HepG2 (cell line): ENCODE results near the gene MGST1. TPM values are rescaled to one million over a fixed set of nuclear protein-coding genes. Genes with fewer than 3 reads are reported as not detected.

Experiments
- BORCS8-MEF2B ChIP-seq: sonication (generic); formaldehyde crosslinking; IDR thresholded peaks from 2 replicates; pipeline ENCODE4 v1.8.0; 2022; ENCODE audit warnings: mild to moderate bottlenecking, missing genetic modification reagents
- EED ChIP-seq: sonication (generic); formaldehyde crosslinking; IDR thresholded peaks from 2 replicates; pipeline ENCODE4 v1.5.0; 2020; ENCODE audit warnings: mild to moderate bottlenecking, missing genetic modification reagents
- GABPB1 ChIP-seq: IDR thresholded peaks from 2 replicates; pipeline ENCODE4 v1.6.1; 2016; ENCODE audit warnings: mild to moderate bottlenecking, missing genetic modification reagents, moderate library complexity, missing compliant biosample characterization
- NFIC ChIP-seq: IDR thresholded peaks from 2 replicates; pipeline ENCODE4 v1.6.1; 2012; ENCODE audit warnings: mild to moderate bottlenecking, low read length, inconsistent platforms
- SNRNP70 ChIP-seq: fragments of 200-400 bp; formaldehyde crosslinking; IDR thresholded peaks from 2 replicates; pipeline ENCODE4 v1.6.1; 2017; ENCODE audit warnings: mild to moderate bottlenecking, low read depth, low read length, moderate library complexity
- TFDP2 ChIP-seq: sonication (generic); formaldehyde crosslinking; IDR thresholded peaks from 2 replicates; pipeline ENCODE4 v1.4.0; 2020; ENCODE audit warnings: missing genetic modification reagents
- polyA plus RNA-seq, 8 experiments: library from polyadenylated mRNA; depleted of rRNA in 3 of 8; stranded (reverse) in 7 of 8; unstranded in 1 of 8; fragments of >200 nt; fragmentation: Illumina TruSeq in 4 of 8; extraction: Trizol in 4 of 8; gene quantifications; 2 replicates each; pipeline versions ENCODE4 v1.2.1 to v1.2.3, GENCODE V29; 2011 to 2016; ENCODE audit warnings: low read depth in 4 of 8, missing spikeins in 1 of 8, mixed read lengths in 1 of 8; ENCODE audit not compliant: insufficient read depth in 1 of 8
- total RNA-seq, 5 experiments: library from RNA; depleted of rRNA; stranded (reverse); fragments of >200 nt; fragmentation: Illumina TruSeq; extraction: Trizol; gene quantifications; 2 replicates each; pipeline ENCODE4 v1.2.3, GENCODE V29; 2016; ENCODE audit warnings: low read depth in 1 of 5
- TF ChIP-seq, protein P1 (sequence below): sonication (generic); formaldehyde crosslinking; conservative IDR thresholded peaks from 2 replicates; pipeline ENCODE4 v1.4.0; 2020; ENCODE audit warnings: mild to moderate bottlenecking, missing genetic modification reagents, moderate library complexity
- TF ChIP-seq, protein P2 (sequence below), 2 experiments: sonication (generic) in 1 of 2; formaldehyde crosslinking in 1 of 2; IDR thresholded peaks; 2 replicates each; pipeline versions ENCODE4 v1.5.1 to v1.6.1; 2011 to 2020; ENCODE audit warnings: borderline replicate concordance in 1 of 2, low read depth in 1 of 2, low read length in 1 of 2, mild to moderate bottlenecking in 1 of 2, missing genetic modification reagents in 1 of 2, moderate library complexity in 1 of 2
- TF ChIP-seq, protein P3 (sequence below): IDR thresholded peaks from 2 replicates; pipeline ENCODE4 v1.4.0; 2020; ENCODE audit warnings: mild to moderate bottlenecking, missing genetic modification reagents
- TF ChIP-seq, protein P4 (sequence below): sonication (generic); formaldehyde crosslinking; IDR thresholded peaks from 2 replicates; pipeline ENCODE4 v1.8.1; 2023; ENCODE audit warnings: mild to moderate bottlenecking, missing genetic modification reagents, borderline replicate concordance

Gene MGST1
- total and polyA plus RNA-seq, 2 of the 13 experiments (the other 11 are each of a cell fraction or from before 2014, with no cell fraction given): 119 to 152 TPM

GRCh38 chr12:16347391-16348298, at the start of gene MGST1 (continued):
- peak; percentile 66; the same call in 1 of the 2 replicates for TF ChIP-seq GABPB1 (CRISPR knock-in tag)
- TF ChIP-seq, protein P1, sequence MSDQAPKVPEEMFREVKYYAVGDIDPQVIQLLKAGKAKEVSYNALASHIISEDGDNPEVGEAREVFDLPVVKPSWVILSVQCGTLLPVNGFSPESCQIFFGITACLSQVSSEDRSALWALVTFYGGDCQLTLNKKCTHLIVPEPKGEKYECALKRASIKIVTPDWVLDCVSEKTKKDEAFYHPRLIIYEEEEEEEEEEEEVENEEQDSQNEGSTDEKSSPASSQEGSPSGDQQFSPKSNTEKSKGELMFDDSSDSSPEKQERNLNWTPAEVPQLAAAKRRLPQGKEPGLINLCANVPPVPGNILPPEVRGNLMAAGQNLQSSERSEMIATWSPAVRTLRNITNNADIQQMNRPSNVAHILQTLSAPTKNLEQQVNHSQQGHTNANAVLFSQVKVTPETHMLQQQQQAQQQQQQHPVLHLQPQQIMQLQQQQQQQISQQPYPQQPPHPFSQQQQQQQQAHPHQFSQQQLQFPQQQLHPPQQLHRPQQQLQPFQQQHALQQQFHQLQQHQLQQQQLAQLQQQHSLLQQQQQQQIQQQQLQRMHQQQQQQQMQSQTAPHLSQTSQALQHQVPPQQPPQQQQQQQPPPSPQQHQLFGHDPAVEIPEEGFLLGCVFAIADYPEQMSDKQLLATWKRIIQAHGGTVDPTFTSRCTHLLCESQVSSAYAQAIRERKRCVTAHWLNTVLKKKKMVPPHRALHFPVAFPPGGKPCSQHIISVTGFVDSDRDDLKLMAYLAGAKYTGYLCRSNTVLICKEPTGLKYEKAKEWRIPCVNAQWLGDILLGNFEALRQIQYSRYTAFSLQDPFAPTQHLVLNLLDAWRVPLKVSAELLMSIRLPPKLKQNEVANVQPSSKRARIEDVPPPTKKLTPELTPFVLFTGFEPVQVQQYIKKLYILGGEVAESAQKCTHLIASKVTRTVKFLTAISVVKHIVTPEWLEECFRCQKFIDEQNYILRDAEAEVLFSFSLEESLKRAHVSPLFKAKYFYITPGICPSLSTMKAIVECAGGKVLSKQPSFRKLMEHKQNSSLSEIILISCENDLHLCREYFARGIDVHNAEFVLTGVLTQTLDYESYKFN (CRISPR knock-in tag): no peak
- TF ChIP-seq, protein P2, sequence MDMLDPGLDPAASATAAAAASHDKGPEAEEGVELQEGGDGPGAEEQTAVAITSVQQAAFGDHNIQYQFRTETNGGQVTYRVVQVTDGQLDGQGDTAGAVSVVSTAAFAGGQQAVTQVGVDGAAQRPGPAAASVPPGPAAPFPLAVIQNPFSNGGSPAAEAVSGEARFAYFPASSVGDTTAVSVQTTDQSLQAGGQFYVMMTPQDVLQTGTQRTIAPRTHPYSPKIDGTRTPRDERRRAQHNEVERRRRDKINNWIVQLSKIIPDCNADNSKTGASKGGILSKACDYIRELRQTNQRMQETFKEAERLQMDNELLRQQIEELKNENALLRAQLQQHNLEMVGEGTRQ (IDR thresholded peaks at IDR 0.05; ENCODE audit: low read depth, low read length): no peak
- TF ChIP-seq, protein P2 (CRISPR knock-in tag; IDR thresholded peaks at IDR 0.05; ENCODE audit: borderline replicate concordance): no peak
- TF ChIP-seq, protein P3, sequence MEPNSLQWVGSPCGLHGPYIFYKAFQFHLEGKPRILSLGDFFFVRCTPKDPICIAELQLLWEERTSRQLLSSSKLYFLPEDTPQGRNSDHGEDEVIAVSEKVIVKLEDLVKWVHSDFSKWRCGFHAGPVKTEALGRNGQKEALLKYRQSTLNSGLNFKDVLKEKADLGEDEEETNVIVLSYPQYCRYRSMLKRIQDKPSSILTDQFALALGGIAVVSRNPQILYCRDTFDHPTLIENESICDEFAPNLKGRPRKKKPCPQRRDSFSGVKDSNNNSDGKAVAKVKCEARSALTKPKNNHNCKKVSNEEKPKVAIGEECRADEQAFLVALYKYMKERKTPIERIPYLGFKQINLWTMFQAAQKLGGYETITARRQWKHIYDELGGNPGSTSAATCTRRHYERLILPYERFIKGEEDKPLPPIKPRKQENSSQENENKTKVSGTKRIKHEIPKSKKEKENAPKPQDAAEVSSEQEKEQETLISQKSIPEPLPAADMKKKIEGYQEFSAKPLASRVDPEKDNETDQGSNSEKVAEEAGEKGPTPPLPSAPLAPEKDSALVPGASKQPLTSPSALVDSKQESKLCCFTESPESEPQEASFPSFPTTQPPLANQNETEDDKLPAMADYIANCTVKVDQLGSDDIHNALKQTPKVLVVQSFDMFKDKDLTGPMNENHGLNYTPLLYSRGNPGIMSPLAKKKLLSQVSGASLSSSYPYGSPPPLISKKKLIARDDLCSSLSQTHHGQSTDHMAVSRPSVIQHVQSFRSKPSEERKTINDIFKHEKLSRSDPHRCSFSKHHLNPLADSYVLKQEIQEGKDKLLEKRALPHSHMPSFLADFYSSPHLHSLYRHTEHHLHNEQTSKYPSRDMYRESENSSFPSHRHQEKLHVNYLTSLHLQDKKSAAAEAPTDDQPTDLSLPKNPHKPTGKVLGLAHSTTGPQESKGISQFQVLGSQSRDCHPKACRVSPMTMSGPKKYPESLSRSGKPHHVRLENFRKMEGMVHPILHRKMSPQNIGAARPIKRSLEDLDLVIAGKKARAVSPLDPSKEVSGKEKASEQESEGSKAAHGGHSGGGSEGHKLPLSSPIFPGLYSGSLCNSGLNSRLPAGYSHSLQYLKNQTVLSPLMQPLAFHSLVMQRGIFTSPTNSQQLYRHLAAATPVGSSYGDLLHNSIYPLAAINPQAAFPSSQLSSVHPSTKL: no peak; the same call in 1 of the 2 replicates
- no peak for TF ChIP-seq SNRNP70
- 0 out of 2 replicates have a peak, but pooled peaks have one; percentile 36 for TF ChIP-seq TFDP2 (CRISPR knock-in tag)
- TF ChIP-seq, protein P4, sequence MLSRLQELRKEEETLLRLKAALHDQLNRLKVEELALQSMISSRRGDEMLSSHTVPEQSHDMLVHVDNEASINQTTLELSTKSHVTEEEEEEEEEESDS (CRISPR knock-in tag): 0 out of 2 replicates have a peak, but pooled peaks have one; percentile 66
- peak; percentile 86; the same call in 1 of the 2 replicates for TF ChIP-seq BORCS8-MEF2B (CRISPR knock-in tag)
- TF ChIP-seq NFIC: no peak
- TF ChIP-seq EED: no peak
